Measurements from ENCODE around the gene LRBA.
A peak's percentile ranks its signal among the peaks of the same experiment; 100 is the strongest.

DNA sequence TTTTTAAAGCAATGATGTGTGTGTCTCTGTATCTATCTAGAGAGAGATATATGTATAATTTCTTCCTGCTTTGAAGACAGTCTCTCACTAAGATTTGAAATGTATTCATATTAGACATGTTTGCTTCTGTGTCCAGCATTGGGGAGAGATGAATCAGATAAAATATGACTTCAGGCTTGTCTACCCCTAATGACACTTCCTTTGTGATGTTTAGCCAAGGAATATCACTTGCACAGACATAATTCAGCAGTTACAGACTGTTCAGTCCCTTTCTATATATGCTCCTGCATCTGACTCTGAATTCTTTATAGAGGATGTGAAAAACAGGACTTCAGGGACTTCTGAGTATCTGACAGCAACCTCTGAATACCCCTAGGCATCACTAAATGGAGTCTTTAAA lies 778.5 kb downstream of the LRBA start:
- TF ChIP-seq POLR2A (IDR thresholded peaks at IDR 0.05; ENCODE audit: low read length) (no peak), FOSL2 (IDR thresholded peaks at IDR 0.05) (no peak), FOSL2 (CRISPR knock-in tag; IDR thresholded peaks at IDR 0.05) (peak; percentile 35), GATA3 (IDR thresholded peaks at IDR 0.05; ENCODE audit: borderline replicate concordance) (peak; percentile 66), RFX5 (IDR thresholded peaks at IDR 0.05) (no peak), SMC3 (IDR thresholded peaks at IDR 0.05) (no peak), BHLHE40 (IDR thresholded peaks at IDR 0.05; ENCODE audit: low read depth, low read length) (no peak), RARB (CRISPR knock-in tag; IDR thresholded peaks at IDR 0.05) (no peak)
- TF ChIP-seq, protein P1, sequence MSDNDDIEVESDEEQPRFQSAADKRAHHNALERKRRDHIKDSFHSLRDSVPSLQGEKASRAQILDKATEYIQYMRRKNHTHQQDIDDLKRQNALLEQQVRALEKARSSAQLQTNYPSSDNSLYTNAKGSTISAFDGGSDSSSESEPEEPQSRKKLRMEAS (IDR thresholded peaks at IDR 0.05) = no peak
- TF ChIP-seq, protein P2, sequence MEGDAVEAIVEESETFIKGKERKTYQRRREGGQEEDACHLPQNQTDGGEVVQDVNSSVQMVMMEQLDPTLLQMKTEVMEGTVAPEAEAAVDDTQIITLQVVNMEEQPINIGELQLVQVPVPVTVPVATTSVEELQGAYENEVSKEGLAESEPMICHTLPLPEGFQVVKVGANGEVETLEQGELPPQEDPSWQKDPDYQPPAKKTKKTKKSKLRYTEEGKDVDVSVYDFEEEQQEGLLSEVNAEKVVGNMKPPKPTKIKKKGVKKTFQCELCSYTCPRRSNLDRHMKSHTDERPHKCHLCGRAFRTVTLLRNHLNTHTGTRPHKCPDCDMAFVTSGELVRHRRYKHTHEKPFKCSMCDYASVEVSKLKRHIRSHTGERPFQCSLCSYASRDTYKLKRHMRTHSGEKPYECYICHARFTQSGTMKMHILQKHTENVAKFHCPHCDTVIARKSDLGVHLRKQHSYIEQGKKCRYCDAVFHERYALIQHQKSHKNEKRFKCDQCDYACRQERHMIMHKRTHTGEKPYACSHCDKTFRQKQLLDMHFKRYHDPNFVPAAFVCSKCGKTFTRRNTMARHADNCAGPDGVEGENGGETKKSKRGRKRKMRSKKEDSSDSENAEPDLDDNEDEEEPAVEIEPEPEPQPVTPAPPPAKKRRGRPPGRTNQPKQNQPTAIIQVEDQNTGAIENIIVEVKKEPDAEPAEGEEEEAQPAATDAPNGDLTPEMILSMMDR (IDR thresholded peaks at IDR 0.05) = no peak

Data from A549 (cell line).